KMS-11 (cell line): ENCODE results near the gene GRPR.
"Not testable (repeated sequence)": the region's sequence is repeated elsewhere in the genome, so short reads cannot be mapped to it uniquely, and the experiment has no call there.

Experiments
- H2AFZ ChIP-seq: fragments of 200-600 bp; sonication (generic); 2 replicates; pipeline ENCODE4 v1.6.1; 2016; ENCODE audit warnings: antibody characterized with exemption, mixed run types, low read depth
- H3K27ac ChIP-seq: fragments of 200-600 bp; sonication (generic); 2 replicates; pipeline ENCODE4 v1.6.1; 2016; ENCODE audit warnings: mild to moderate bottlenecking, mixed run types
- H3K27me3 ChIP-seq: fragments of 200-600 bp; sonication (generic); 2 replicates; pipeline ENCODE4 v1.6.1; 2017; ENCODE audit warnings: mild to moderate bottlenecking, low read depth, mixed run types, moderate library complexity; ENCODE audit not compliant: insufficient read depth
- H3K36me3 ChIP-seq: fragments of 200-600 bp; sonication (generic); 2 replicates; pipeline ENCODE4 v1.6.1; 2017; ENCODE audit warnings: mild to moderate bottlenecking, mixed run types; ENCODE audit not compliant: insufficient read depth
- H3K4me1 ChIP-seq: fragments of 200-600 bp; sonication (generic); 2 replicates; pipeline ENCODE4 v1.6.1; 2016; ENCODE audit warnings: mild to moderate bottlenecking, low read depth, mixed run types; ENCODE audit not compliant: poor library complexity, severe bottlenecking
- H3K4me2 ChIP-seq: fragments of 200-600 bp; sonication (generic); 2 replicates; pipeline ENCODE4 v1.7.0; 2016; ENCODE audit warnings: mild to moderate bottlenecking, mixed run types
- H3K4me3 ChIP-seq: fragments of 200-600 bp; sonication (generic); IDR thresholded peaks from 2 replicates; pipeline ENCODE4 v1.6.1; 2017; ENCODE audit warnings: low read depth, low read length, mixed read lengths; ENCODE audit not compliant: insufficient read depth
- H3K79me2 ChIP-seq: fragments of 200-600 bp; sonication (generic); 2 replicates; pipeline ENCODE4 v1.6.1; 2016; ENCODE audit warnings: low read depth, mixed run types; ENCODE audit not compliant: insufficient read depth
- H3K9ac ChIP-seq: fragments of 200-600 bp; sonication (generic); 2 replicates; pipeline ENCODE4 v1.6.1; 2016; ENCODE audit warnings: mild to moderate bottlenecking, mixed run types
- H4K20me1 ChIP-seq: fragments of 200-600 bp; sonication (generic); 2 replicates; pipeline ENCODE4 v1.6.1; 2016; ENCODE audit warnings: mild to moderate bottlenecking, mixed run types; ENCODE audit not compliant: insufficient read depth
- CTCF ChIP-seq: fragments of 200-600 bp; sonication (generic); conservative IDR thresholded peaks from 2 replicates; pipeline ENCODE4 v1.6.1; 2017; ENCODE audit warnings: low read depth, mild to moderate bottlenecking, antibody characterized with exemption, low read length, moderate library complexity, mixed read lengths

Gene GRPR

GRCh38 chrX:16144420-16144819 lies 21.1 kb downstream of the GRPR start:
- Histone ChIP-seq H2AFZ (no peak overlapping the region), H3K27me3 (no peaks in the 10 kb centered on the region), H3K27ac (no peak overlapping the region), H3K9ac (no peak overlapping the region), H3K79me2 (no peaks in the 10 kb centered on the region), H4K20me1 (no peaks in the 10 kb centered on the region), H3K36me3 (no peaks in the 10 kb centered on the region), H3K4me1 (no peaks in the 10 kb centered on the region), H3K4me2 (no peak overlapping the region), H3K4me3 (no peak overlapping the region)
- TF ChIP-seq CTCF: no peak

DNA sequence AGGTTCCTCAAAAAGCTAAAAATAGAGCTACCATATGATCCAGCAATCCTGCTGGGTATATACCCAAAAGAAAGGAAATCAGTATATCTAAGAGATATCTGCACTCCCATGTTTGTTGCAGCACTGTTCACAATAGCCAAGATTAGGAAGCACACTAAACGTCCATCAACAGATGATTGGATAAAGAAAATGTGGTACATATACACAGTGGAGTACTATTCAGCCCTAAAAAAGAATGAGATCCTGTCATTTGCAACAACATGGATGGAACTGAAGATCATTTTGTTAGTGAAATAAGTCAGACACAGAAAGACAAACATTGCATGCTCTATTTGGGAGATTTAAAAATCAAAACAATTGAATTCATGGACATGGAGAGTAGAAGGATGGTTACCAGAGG lies 21.7 kb downstream of the GRPR start:
- not testable (repeated sequence) for H3K9ac ChIP-seq, H2AFZ ChIP-seq, H3K36me3 ChIP-seq, H3K27ac ChIP-seq, H3K27me3 ChIP-seq, H3K4me1 ChIP-seq, H3K4me2 ChIP-seq, H3K79me2 ChIP-seq, H4K20me1 ChIP-seq, H3K4me3 ChIP-seq

DNA sequence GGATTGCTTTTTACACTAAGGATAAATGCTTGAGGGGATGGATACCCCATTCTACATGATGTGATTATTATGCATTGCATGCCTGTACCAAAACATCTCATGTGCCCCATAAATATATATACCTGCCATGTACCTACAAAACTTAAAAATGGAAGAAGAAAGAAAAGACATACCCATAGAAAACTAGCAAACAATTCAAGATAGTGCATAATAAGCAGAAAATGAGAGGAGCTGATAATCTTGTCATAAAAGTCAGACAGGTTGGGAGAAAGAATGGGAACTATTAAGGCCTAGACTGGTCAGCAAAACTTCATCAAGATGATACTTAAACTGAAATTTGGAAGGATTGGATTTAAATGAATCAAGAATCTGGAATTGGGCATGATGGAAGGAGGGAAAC lies 22.3 kb downstream of the GRPR start:
- H3K4me3 ChIP-seq: no peak overlapping the region
- no peak overlapping the region for H3K27ac ChIP-seq
- H2AFZ ChIP-seq: no peak overlapping the region
- no peak for TF ChIP-seq CTCF
- no peaks in the 10 kb centered on the region for H3K27me3 ChIP-seq
- H3K9ac ChIP-seq: no peak overlapping the region
- no peaks in the 10 kb centered on the region for H3K36me3 ChIP-seq
- H3K79me2 ChIP-seq: no peaks in the 10 kb centered on the region
- no peaks in the 10 kb centered on the region for H3K4me1 ChIP-seq
- H4K20me1 ChIP-seq: no peaks in the 10 kb centered on the region
- H3K4me2 ChIP-seq: no peak overlapping the region

- Histone ChIP-seq H3K36me3 (no peaks in the 10 kb centered on the region), H3K79me2 (no peaks in the 10 kb centered on the region), H3K4me3 (no peak overlapping the region), H3K27me3 (no peaks in the 10 kb centered on the region), H4K20me1 (no peaks in the 10 kb centered on the region), H3K4me1 (no peaks in the 10 kb centered on the region), H2AFZ (no peak overlapping the region), H3K9ac (no peak overlapping the region), H3K27ac (no peak overlapping the region), H3K4me2 (no peak overlapping the region)
- no peak for TF ChIP-seq CTCF
These were observed 25.5 kb downstream of the GRPR start for GRCh38 chrX:16148896-16149295.

DNA sequence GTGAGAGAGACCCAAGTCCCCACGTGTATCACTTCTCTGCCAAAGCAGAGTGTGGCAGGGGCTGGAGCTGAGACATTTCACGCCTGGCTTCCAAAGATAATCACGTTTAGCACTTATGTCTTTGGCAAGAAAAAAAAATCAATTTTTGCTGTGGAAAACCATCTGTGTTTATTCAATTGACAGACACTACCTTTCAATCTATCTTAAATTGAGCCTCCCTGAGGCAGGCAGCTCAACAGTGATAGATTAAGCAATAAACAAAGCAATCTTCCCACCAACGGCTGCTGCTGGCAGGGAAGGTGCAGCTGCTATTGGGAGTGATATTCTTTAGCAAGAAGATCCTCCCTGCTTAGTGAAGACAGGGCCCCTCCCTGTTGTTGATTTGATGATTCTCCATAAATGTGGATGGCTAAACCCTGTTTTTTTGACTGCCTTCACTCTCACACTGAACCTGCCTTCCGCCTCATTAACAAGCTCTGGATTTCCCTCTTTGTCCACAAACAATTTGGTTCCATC lies 32.3 kb downstream of the GRPR start:
- TF ChIP-seq CTCF: no peak
- H3K79me2 ChIP-seq: no peaks in the 10 kb centered on the region
- H3K9ac ChIP-seq: no peak overlapping the region
- no peaks in the 10 kb centered on the region for H3K4me1 ChIP-seq
- no peaks in the 10 kb centered on the region for H3K36me3 ChIP-seq
- H4K20me1 ChIP-seq: no peaks in the 10 kb centered on the region
- H3K4me2 ChIP-seq: no peak overlapping the region
- no peak overlapping the region for H2AFZ ChIP-seq
- no peak overlapping the region for H3K27ac ChIP-seq
- no peaks in the 10 kb centered on the region for H3K27me3 ChIP-seq
- no peak overlapping the region for H3K4me3 ChIP-seq
